ENCODE results near the gene ABTB2.
"Not testable (repeated sequence)": the region's sequence is repeated elsewhere in the genome, so short reads cannot be mapped to it uniquely, and the experiment has no call there.

Gene ABTB2

GRCh38 chr11:34242037-34242625, 115.7 kb downstream of the ABTB2 start:
- no peak for DNase-seq (ENCODE audit: low spot score)

- DNase-seq (ENCODE audit: low spot score), result no peak
These were observed 117.7 kb downstream of the ABTB2 start for GRCh38 chr11:34240150-34240494.

DNA sequence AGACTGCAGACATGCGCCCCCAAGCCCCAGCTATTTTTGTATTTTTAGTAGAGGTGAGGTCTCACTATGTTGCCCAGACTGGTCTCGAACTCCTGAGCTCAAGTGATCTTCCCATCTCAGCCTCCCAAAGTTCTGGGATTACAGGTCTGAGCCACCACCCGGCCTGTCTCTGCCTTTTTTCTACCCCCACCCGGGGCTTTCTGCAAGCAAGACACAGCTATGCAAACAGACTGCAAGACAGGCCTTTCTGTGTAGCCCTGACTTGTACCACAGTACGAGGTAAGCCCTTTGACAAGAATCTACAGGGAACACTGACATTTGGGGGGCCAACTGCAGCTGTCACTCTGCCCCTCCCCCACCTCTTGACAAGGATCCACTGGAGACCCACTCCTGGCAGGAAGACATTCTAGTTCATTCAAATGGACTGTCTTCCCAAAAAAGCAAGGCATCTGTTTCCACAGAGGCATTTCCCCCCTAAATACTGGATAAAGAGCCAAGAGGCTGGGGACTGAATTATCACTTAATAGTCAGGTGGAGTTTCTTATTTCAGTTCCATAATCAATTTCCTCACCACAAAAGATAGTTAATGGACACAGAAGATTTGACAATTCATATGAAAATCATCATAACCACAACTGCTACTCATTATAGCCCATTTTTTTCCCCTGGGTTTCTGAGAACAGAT, 118.2 kb downstream of the ABTB2 start:
- DNase-seq (ENCODE audit: low spot score), result no peak

GRCh38 chr11:34238966-34239365, 118.8 kb downstream of the ABTB2 start:
- no peak for DNase-seq (ENCODE audit: low spot score)

DNA sequence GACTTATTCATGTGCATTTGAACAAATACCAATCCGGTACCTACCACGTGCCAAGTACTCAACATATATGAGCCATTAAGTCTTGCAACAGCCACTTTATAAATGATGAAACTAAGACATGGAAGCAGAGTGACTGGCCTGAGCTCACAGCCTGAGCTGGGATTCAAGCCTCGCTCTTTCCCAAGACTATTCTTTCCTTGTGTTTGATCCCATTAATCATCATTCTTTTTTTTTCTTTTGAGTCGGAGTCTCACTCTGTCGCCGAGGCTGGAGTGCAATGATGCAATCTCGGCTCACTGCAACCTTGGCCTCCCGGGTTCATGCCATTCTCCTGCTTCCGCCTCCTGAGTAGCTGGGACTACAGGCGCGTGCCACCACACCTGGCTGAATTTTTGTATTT, 119.3 kb downstream of the ABTB2 start:
- DNase-seq (ENCODE audit: low spot score), result no peak

GRCh38 chr11:34236572-34236971, 121.2 kb downstream of the ABTB2 start:
- DNase-seq (ENCODE audit: low spot score), result no peak

- no peak for DNase-seq (ENCODE audit: low spot score)
These were observed 122.2 kb downstream of the ABTB2 start for GRCh38 chr11:34235591-34236071.

GRCh38 chr11:34235189-34235588, 122.6 kb downstream of the ABTB2 start:
- no peak for DNase-seq (ENCODE audit: low spot score)

- DNase-seq (ENCODE audit: low spot score), result no peak
These were observed 123.6 kb downstream of the ABTB2 start for GRCh38 chr11:34234086-34234740.

- DNase-seq (ENCODE audit: low spot score), result no peak
These were observed 124.6 kb downstream of the ABTB2 start for GRCh38 chr11:34233215-34233614.

GRCh38 chr11:34232807-34233206, 125.0 kb downstream of the ABTB2 start:
- DNase-seq (ENCODE audit: low spot score), result no peak

DNA sequence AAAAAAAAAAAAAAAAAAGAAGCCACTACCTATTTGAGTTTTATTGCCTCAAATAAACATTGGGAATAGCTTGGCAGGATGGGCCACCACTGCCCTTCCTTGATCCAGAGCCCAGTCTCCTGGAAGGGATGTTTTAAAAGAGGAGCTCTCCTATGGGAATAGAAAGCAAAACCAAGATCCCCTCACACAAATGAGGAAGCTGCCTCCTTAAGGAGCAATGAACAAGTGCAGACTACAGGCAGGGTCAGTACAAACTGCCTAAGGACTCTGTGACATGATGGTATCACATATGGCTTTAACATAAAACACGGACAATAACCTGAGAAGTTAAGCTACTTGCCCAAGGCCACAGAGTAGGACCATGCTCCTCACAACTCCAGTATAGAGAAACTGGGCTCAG, 131.6 kb downstream of the ABTB2 start:
- no peak for DNase-seq (ENCODE audit: low spot score)

DNA sequence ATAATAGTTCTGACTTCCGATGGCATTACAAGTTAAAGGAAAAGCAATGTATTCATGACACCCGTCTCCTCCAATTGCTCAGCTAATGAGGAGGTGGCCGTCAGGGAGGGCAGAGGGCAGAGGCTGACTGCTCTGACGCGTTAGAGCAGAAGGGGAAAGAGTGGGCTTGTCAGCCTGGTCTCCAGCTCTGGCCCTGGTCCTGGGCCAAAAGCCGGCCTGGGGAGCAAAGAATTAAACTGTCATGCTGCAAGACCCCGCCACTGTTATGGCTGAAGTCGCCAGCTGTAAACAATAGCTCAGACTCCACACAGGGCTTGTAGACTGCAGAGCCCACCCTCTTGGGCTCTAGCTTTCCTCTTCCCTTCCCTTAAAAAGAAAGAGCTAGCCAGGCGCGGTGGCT, 132.7 kb downstream of the ABTB2 start:
- DNase-seq (ENCODE audit: low spot score), result no peak

DNA sequence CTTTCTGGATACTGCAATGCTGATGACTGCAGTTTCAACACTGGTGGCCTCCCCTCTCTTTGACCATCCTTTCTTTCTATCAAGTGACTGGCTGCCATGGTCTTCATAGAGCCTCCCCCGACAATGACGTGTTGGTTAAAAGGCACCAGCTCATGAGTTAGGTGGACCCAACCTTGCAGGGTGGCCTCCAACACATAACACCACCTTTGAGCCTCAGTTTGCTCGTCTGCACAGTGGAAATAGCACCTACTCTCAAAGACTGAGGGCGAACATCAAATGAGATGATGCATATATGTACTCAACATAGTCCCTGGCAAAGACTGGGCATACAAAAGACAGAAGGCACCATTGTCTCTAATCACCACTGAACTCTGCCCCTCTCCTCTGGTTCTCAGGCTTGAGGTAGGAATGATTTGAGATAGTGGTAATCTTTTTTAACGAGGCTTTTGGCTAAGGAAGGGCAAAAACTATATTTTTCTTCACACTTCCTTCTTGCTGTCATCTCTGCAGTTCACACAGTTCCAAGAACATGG, 133.3 kb downstream of the ABTB2 start:
- no peak for DNase-seq (ENCODE audit: low spot score)

- no peak for DNase-seq (ENCODE audit: low spot score)
These were observed 133.9 kb downstream of the ABTB2 start for GRCh38 chr11:34223907-34224306.

DNA sequence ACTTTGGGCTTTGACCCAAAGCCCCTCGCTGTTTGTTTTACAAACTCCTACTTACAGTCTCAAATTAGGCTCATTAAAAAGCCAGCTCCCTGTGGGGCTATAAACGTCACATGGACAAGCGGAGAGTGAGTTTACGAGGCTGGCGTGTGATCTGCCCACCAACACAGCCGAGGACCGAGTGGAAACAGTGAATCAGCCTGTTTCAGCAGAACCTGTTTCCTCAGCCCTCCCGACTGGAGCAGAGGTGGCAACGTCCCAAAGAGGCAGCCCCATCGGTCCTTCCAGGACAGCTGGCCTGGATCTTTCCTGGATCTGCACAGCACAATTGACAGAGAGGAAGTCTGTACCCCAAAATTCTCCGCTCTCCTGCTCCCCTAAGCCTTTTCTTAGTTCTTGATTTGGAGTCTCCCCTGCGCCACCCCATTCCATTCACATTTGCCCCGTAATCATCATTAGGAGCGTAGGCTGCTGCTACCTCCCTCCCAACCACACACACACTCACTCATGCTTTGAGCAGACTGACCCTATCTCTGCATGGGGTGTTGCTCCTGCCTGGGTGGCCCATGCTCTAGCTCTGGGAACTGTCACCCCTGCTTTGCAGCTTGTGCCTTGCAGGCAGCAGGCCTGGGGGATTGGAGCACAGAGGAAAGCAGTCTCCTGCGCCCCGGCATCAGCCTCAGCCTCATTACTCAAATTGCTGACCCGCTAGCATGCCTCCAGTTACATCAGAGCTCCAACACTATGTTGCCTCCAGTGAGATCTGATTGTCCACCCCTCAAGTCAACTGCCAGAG, 134.6 kb downstream of the ABTB2 start:
- DNase-seq (ENCODE audit: low spot score), result no peak

- no peak for DNase-seq (ENCODE audit: low spot score)
These were observed 135.8 kb downstream of the ABTB2 start for GRCh38 chr11:34222030-34222429.

GRCh38 chr11:34219941-34220370, 137.9 kb downstream of the ABTB2 start:
- DNase-seq (ENCODE audit: low spot score), result no peak

- no peak for DNase-seq (ENCODE audit: low spot score)
These were observed 138.5 kb downstream of the ABTB2 start for GRCh38 chr11:34219279-34219678.

- not testable (repeated sequence) for DNase-seq (ENCODE audit: low spot score)
These were observed 139.1 kb downstream of the ABTB2 start for GRCh38 chr11:34218756-34219155.

DNA sequence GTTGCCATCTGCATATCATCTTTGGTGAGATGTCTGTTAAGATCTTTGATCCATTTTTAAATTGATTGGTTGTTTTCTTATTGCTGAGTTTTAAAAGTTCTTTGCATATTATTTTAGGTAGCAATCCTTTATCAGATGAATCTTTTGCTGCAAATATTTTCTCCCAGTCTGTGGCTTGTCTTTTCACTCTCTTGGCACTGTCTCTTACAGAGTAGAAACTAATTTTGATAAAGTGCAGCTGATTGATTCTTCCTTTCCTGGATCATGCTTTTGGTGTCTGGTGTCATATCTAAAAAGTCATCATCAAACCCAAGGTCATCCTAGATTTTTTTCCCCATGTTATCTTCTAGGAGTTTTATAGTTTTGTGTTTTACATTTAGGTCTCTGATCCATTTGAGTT, 139.7 kb downstream of the ABTB2 start:
- DNase-seq (ENCODE audit: low spot score), result no peak

DNA sequence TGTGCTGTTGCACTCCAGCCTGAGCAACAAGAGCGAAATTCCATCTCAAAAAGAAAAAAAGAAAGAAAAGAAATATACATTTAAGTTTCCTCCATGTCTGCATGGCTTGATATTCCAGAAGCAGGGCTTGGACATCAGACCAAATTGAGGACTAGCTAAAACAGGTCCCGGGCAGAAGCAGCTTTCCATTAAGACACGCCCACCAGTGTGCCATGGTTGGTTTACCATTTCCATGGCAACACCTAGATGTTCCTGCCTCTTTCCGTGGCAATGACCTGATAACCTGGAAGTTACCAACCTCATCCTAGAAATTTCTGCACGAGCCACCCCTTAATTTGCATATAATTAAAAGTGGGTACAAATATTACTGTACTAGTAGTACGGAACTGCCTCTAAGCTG, 141.1 kb downstream of the ABTB2 start:
- no peak for DNase-seq (ENCODE audit: low spot score)

All from SK-N-DZ (cell line).